Subcutaneous abdominal adipose tissue (tissue), 5 donors: ENCODE data around the gene ADRM1.

Experiments used
- H3K27ac ChIP-seq: one replicate; pipeline ENCODE4 v1.7.0; 2013; ENCODE audit warnings: low read depth, mild to moderate bottlenecking, inconsistent platforms, low read length, moderate library complexity
- H3K27me3 ChIP-seq, 5 donors: one replicate each; pipeline ENCODE4 v1.7.0; 2013; ENCODE audit warnings: low read length in 5 of 5, inconsistent platforms in 1 of 5; ENCODE audit not compliant: control insufficient read depth in 5 of 5, insufficient read depth in 4 of 5
- H3K36me3 ChIP-seq, 5 donors: one replicate each; pipeline ENCODE4 v1.7.0; 2013; ENCODE audit warnings: low read length in 5 of 5; ENCODE audit not compliant: control insufficient read depth in 5 of 5, insufficient read depth in 5 of 5
- H3K4me1 ChIP-seq, 5 donors: one replicate each; pipeline ENCODE4 v1.7.0; 2013; ENCODE audit warnings: low read length in 5 of 5, mild to moderate bottlenecking in 3 of 5, moderate library complexity in 1 of 5; ENCODE audit not compliant: control insufficient read depth in 5 of 5, insufficient read depth in 5 of 5
- H3K4me3 ChIP-seq, 5 donors: one replicate each; pipeline ENCODE4 v1.7.0; 2013; ENCODE audit warnings: low read length in 5 of 5, low read depth in 1 of 5
- H3K9ac ChIP-seq, 5 donors: one replicate each; pipeline ENCODE4 v1.7.0; 2013; ENCODE audit warnings: low read length in 5 of 5, mild to moderate bottlenecking in 4 of 5, moderate library complexity in 3 of 5
- H3K9me3 ChIP-seq, 5 donors: one replicate each; pipeline ENCODE4 v1.7.0; 2013; ENCODE audit warnings: low read length in 5 of 5; ENCODE audit not compliant: control insufficient read depth in 5 of 5
- donor health status: healthy.
- donor health status: healthy.
- donor health status: healthy.
- donor health status: healthy.
- donor health status: healthy.

The ADRM1 gene

GRCh38 chr20:62329389-62330377, 26.9 kb downstream of the ADRM1 start:
- H3K36me3 ChIP-seq, result peaks cover 0 to 93% (median 75%) of the 10 kb centered on the region in 5 donors
- no peak overlapping the region for H3K27ac ChIP-seq
- H3K4me3 ChIP-seq, result no peak overlapping the region

GRCh38 chr20:62330576-62331317, 27.9 kb downstream of the ADRM1 start:
- H3K4me1 ChIP-seq, result no peaks in the 10 kb centered on the region
- no peak overlapping the region for H3K4me3 ChIP-seq
- peaks cover 0 to 88% (median 74%) of the 10 kb centered on the region in 5 donors for H3K36me3 ChIP-seq

More at GRCh38 chr20:62329389-62330377, 26.9 kb downstream of the ADRM1 start:
- Histone ChIP-seq H3K9ac (no peak overlapping the region), H3K9me3 (no peaks in the 10 kb centered on the region), H3K4me1 (no peaks in the 10 kb centered on the region), H3K27me3 (no peaks in the 10 kb centered on the region)

GRCh38 chr20:62331347-62331746, 28.6 kb downstream of the ADRM1 start:
- Histone ChIP-seq H3K4me3 (no peak overlapping the region), H3K9ac (no peak overlapping the region), H3K27ac (no peak overlapping the region), H3K4me1 (no peaks in the 10 kb centered on the region), H3K36me3 (peaks cover 0 to 86% (median 77%) of the 10 kb centered on the region in 5 donors), H3K27me3 (no peaks in the 10 kb centered on the region), H3K9me3 (no peaks in the 10 kb centered on the region)

More at GRCh38 chr20:62330576-62331317, 27.9 kb downstream of the ADRM1 start:
- H3K9ac ChIP-seq, result no peak overlapping the region
- no peak overlapping the region for H3K27ac ChIP-seq
- no peaks in the 10 kb centered on the region for H3K27me3 ChIP-seq
- H3K9me3 ChIP-seq, result no peaks in the 10 kb centered on the region

GRCh38 chr20:62332421-62332820, 29.6 kb downstream of the ADRM1 start:
- Histone ChIP-seq H3K36me3 (peaks cover 0 to 86% (median 77%) of the 10 kb centered on the region in 5 donors), H3K9me3 (no peaks in the 10 kb centered on the region), H3K27ac (no peak overlapping the region), H3K4me1 (no peaks in the 10 kb centered on the region), H3K27me3 (no peaks in the 10 kb centered on the region), H3K9ac (no peak overlapping the region), H3K4me3 (no peak overlapping the region)

GRCh38 chr20:62332989-62333819, 30.4 kb downstream of the ADRM1 start:
- no peak overlapping the region for H3K9ac ChIP-seq
- H3K4me1 ChIP-seq, result no peaks in the 10 kb centered on the region
- no peak overlapping the region for H3K27ac ChIP-seq
- no peaks in the 10 kb centered on the region for H3K27me3 ChIP-seq
- no peaks in the 10 kb centered on the region for H3K9me3 ChIP-seq
- H3K4me3 ChIP-seq, result no peak overlapping the region
- peaks cover 0 to 86% (median 78%) of the 10 kb centered on the region in 5 donors for H3K36me3 ChIP-seq

GRCh38 chr20:62333820-62334595, 31.2 kb downstream of the ADRM1 start:
- Histone ChIP-seq H3K27ac (no peak overlapping the region), H3K9me3 (no peaks in the 10 kb centered on the region), H3K36me3 (peaks cover 0 to 82% (median 73%) of the 10 kb centered on the region in 5 donors), H3K4me3 (no peak overlapping the region), H3K27me3 (no peaks in the 10 kb centered on the region), H3K4me1 (no peaks in the 10 kb centered on the region), H3K9ac (no peak overlapping the region)

GRCh38 chr20:62334881-62335280, 32.1 kb downstream of the ADRM1 start:
- H3K27ac ChIP-seq, result no peak overlapping the region
- no peaks in the 10 kb centered on the region for H3K27me3 ChIP-seq
- no peaks in the 10 kb centered on the region for H3K9me3 ChIP-seq
- no peak overlapping the region for H3K4me3 ChIP-seq
- H3K9ac ChIP-seq, result no peak overlapping the region
- peaks cover 0 to 79% (median 68%) of the 10 kb centered on the region in 5 donors for H3K36me3 ChIP-seq
- no peaks in the 10 kb centered on the region for H3K4me1 ChIP-seq

GRCh38 chr20:62335532-62335931, 32.7 kb downstream of the ADRM1 start:
- H3K4me3 ChIP-seq, result no peak overlapping the region
- H3K9ac ChIP-seq, result no peak overlapping the region
- H3K9me3 ChIP-seq, result no peaks in the 10 kb centered on the region
- H3K36me3 ChIP-seq, result peaks cover 0 to 77% (median 63%) of the 10 kb centered on the region in 5 donors
- no peaks in the 10 kb centered on the region for H3K27me3 ChIP-seq
- no peak overlapping the region for H3K27ac ChIP-seq
- no peaks in the 10 kb centered on the region for H3K4me1 ChIP-seq

GRCh38 chr20:62336329-62336728, 33.5 kb downstream of the ADRM1 start:
- no peaks in the 10 kb centered on the region for H3K27me3 ChIP-seq
- no peaks in the 10 kb centered on the region for H3K9me3 ChIP-seq
- no peak overlapping the region for H3K27ac ChIP-seq
- no peaks in the 10 kb centered on the region for H3K4me1 ChIP-seq
- peaks cover 0 to 71% (median 58%) of the 10 kb centered on the region in 5 donors for H3K36me3 ChIP-seq
- H3K4me3 ChIP-seq, result no peak overlapping the region
- H3K9ac ChIP-seq, result no peak overlapping the region
